Parathyroid adenoma (tissue), 2 donors: ENCODE results near the gene EP300.
A peak's percentile ranks its signal among the peaks of the same experiment; 100 is the strongest.

Source experiments
- H2AFZ ChIP-seq: fragments of 300-600 bp; sonication (generic); one replicate; pipeline ENCODE4 v1.7.0; 2017; ENCODE audit warnings: antibody characterized with exemption, mild to moderate bottlenecking
- H3K27ac ChIP-seq: fragments of 300-600 bp; sonication (generic); one replicate; pipeline ENCODE4 v1.7.0; 2017
- H3K27me3 ChIP-seq: fragments of 300-600 bp; sonication (generic); one replicate; pipeline ENCODE4 v1.7.0; 2017; ENCODE audit warnings: low read length; ENCODE audit not compliant: control insufficient read depth, insufficient read depth
- H3K36me3 ChIP-seq: fragments of 300-600 bp; sonication (generic); one replicate; pipeline ENCODE4 v1.7.0; 2017; ENCODE audit warnings: low read length; ENCODE audit not compliant: control insufficient read depth, insufficient read depth
- H3K4me1 ChIP-seq: fragments of 300-600 bp; sonication (generic); one replicate; pipeline ENCODE4 v1.7.0; 2017; ENCODE audit warnings: control low read depth
- H3K4me2 ChIP-seq: fragments of 300-600 bp; sonication (generic); one replicate; pipeline ENCODE4 v1.7.0; 2017; ENCODE audit warnings: low read length
- H3K4me3 ChIP-seq: fragments of 300-600 bp; sonication (generic); one replicate; pipeline ENCODE4 v1.7.0; 2017; ENCODE audit warnings: low read depth, low read length
- H3K79me2 ChIP-seq: fragments of 300-600 bp; sonication (generic); one replicate; pipeline ENCODE4 v1.7.0; 2017; ENCODE audit warnings: control low read depth
- H3K9ac ChIP-seq: fragments of 300-600 bp; sonication (generic); one replicate; pipeline ENCODE4 v1.7.0; 2017; ENCODE audit warnings: mild to moderate bottlenecking
- H3K9me3 ChIP-seq: fragments of 300-600 bp; sonication (generic); one replicate; pipeline ENCODE4 v1.7.0; 2017; ENCODE audit warnings: low read length; ENCODE audit not compliant: control insufficient read depth
- TF ChIP-seq, protein P1 (sequence below): fragments of 300-600 bp; sonication (generic); IDR thresholded peaks from one replicate; pipeline ENCODE4 v1.7.0; 2017; ENCODE audit warnings: antibody characterized with exemption, mild to moderate bottlenecking
- donor health status: primary hyperparathyroidism.

The EP300 gene

DNA sequence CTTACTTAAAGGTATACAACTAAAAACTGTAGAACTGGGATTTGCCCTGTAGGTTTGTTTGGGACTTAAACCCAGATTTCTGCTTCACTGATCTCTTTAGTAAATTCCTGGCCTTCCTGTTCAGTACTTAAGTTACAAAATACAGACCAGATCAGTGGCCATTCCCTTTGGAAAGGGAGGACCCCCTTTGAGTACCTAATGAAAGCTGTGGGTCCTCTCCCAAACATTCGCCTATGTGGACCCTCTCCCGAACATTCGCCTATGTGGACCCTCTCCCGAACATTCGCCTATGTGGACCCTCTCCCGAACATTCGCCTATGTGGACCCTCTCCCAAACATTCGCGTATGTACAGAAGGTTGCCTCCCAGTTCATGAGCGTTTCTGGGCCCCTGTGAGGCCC lies 123.0 kb downstream of the EP300 start:
- Histone ChIP-seq H3K4me1 (no peaks in the 10 kb centered on the region), H3K4me2 (no peak overlapping the region), H3K9ac (no peak overlapping the region), H3K79me2 (no peaks in the 10 kb centered on the region), H3K27ac (no peak overlapping the region), H3K4me3 (no peak overlapping the region), H3K36me3 (no peaks in the 10 kb centered on the region), H3K27me3 (no peaks in the 10 kb centered on the region), H3K9me3 (no peaks in the 10 kb centered on the region), H2AFZ (no peak overlapping the region)
- TF ChIP-seq, protein P1, sequence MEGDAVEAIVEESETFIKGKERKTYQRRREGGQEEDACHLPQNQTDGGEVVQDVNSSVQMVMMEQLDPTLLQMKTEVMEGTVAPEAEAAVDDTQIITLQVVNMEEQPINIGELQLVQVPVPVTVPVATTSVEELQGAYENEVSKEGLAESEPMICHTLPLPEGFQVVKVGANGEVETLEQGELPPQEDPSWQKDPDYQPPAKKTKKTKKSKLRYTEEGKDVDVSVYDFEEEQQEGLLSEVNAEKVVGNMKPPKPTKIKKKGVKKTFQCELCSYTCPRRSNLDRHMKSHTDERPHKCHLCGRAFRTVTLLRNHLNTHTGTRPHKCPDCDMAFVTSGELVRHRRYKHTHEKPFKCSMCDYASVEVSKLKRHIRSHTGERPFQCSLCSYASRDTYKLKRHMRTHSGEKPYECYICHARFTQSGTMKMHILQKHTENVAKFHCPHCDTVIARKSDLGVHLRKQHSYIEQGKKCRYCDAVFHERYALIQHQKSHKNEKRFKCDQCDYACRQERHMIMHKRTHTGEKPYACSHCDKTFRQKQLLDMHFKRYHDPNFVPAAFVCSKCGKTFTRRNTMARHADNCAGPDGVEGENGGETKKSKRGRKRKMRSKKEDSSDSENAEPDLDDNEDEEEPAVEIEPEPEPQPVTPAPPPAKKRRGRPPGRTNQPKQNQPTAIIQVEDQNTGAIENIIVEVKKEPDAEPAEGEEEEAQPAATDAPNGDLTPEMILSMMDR, result no peak

DNA sequence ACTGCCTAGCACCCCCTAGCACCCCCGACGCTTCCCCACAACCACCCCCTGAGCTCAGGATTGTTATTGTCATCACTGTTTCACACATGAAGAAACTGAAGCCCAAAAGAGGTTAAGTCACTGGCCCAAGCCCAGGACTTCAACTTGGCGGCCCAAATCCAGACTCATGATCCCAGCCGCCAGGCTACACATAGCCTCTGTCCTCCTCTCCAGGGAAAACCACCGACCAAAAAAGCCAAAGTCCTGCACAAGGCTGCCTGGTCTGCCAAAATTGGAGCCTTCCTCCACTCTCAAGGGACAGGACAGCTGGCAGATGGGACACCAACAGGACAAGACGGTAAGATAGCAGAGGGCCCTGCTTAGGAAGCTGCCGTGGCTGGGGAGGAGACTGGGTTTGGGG lies 123.5 kb downstream of the EP300 start:
- Histone ChIP-seq H3K4me3 (no peak overlapping the region), H3K27me3 (no peaks in the 10 kb centered on the region), H3K9me3 (no peaks in the 10 kb centered on the region), H3K4me2 (no peak overlapping the region), H3K36me3 (no peaks in the 10 kb centered on the region), H3K79me2 (no peaks in the 10 kb centered on the region), H3K27ac (no peak overlapping the region), H2AFZ (no peak overlapping the region), H3K9ac (no peak overlapping the region), H3K4me1 (no peaks in the 10 kb centered on the region)
- TF ChIP-seq, protein P1, result no peak

DNA sequence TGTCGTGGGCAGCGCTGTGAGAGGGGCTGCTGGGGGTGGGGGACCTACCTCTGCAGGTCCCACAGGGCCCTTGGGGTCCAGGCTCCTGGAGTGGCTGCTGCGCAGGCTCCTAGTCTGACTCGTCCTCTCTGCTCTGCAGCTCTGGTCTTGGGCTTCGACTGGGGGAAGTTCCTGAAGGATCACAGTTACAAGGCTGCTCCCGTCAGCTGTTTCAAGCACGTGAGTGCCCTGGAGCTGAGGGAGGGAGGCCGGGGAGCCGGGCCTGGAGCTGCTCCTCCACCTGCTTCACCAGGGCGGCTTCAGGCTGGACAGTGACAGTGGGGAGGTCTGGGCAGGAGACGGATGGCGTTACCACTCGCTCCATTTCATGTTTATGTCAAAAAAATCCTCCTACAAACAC lies 124.6 kb downstream of the EP300 start:
- Histone ChIP-seq H3K4me1 (no peaks in the 10 kb centered on the region), H3K27me3 (no peaks in the 10 kb centered on the region), H3K36me3 (no peaks in the 10 kb centered on the region), H2AFZ (no peak overlapping the region), H3K9me3 (no peaks in the 10 kb centered on the region), H3K27ac (peak overlapping the region; percentile 60), H3K9ac (no peak overlapping the region), H3K79me2 (no peaks in the 10 kb centered on the region), H3K4me2 (no peak overlapping the region), H3K4me3 (no peak overlapping the region)
- TF ChIP-seq, protein P1, result no peak

DNA sequence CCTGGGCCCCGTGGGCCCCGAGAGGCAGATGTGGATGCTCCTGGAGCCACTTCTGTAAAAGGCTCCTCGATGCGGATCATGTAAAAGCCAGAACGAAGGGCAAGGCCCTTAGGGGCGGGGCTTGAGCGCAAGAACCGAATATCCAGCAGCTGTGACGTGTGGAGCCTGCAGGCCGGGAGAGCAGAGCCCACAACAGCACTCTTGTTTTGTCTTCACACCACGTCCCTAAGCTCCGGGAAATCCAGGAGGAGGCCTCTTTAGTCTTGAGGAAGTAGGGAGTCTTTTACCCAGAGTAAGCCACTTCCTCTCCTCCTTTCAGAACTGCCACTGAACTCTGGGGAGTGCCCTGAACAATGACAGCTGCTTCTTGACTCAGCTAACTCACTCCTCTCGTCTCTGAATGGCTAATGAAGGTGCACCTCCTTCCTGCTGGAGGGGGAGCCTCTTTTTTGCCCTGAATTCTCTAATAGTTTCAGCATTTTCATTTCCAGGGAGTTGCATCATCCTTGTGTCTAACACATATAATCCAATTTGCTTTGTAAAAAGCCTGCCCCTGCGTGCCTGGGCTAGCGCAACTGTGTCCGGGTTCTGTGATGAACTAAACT lies 125.3 kb downstream of the EP300 start:
- Histone ChIP-seq H3K27ac (peak overlapping the region; percentile 60), H3K4me2 (no peak overlapping the region), H2AFZ (no peak overlapping the region), H3K79me2 (no peaks in the 10 kb centered on the region), H3K36me3 (no peaks in the 10 kb centered on the region), H3K4me1 (no peaks in the 10 kb centered on the region), H3K27me3 (no peaks in the 10 kb centered on the region), H3K9me3 (no peaks in the 10 kb centered on the region), H3K4me3 (no peak overlapping the region), H3K9ac (no peak overlapping the region)
- TF ChIP-seq, protein P1, result no peak

DNA sequence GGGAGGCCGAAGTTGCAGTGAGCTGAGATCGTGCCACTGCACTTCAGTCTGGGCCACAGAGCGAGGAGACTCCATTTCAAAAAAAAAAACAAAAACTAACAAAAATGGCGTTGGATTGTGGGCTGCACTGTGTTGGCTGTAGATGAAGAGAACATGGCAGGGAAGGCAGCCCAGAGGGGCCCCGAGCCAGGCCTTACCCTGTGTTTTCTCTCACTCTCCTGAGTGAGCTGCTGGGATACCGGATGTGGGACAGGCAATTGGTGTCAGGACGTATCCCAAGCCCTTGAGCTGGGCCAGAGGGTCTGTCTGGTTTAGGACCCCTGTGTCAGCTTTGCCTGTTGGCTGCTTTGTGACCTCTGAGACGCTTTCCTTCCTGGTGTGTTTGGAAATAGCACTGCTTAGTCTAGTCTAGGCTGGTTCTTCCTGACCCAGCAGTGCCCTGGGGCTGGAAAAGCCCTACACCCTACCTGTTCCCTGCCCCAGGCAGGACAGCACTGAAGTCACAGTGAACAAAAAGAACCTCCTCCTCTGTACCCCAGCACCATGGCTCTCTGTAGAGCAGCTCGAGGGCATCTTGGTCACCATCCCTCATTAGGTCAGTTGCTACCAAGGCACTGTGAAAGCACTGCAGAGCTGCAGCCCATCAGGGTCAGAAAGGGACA lies 130.6 kb downstream of the EP300 start:
- H3K9me3 ChIP-seq, result no peaks in the 10 kb centered on the region
- H3K4me1 ChIP-seq, result no peaks in the 10 kb centered on the region
- no peaks in the 10 kb centered on the region for H3K27me3 ChIP-seq
- no peak overlapping the region for H3K4me3 ChIP-seq
- TF ChIP-seq, protein P1, result no peak
- H3K27ac ChIP-seq, result no peak overlapping the region
- H3K4me2 ChIP-seq, result no peak overlapping the region
- H3K79me2 ChIP-seq, result no peaks in the 10 kb centered on the region
- H3K9ac ChIP-seq, result no peak overlapping the region
- no peaks in the 10 kb centered on the region for H3K36me3 ChIP-seq
- H2AFZ ChIP-seq, result no peak overlapping the region
